HG02970 (cell line): Measurements from ENCODE around the gene SPTB.
"Not testable (repeated sequence)": the region's sequence is repeated elsewhere in the genome, so short reads cannot be mapped to it uniquely, and the experiment has no call there.

Source experiments
- ATAC-seq: cut with Tn5 transposase; IDR thresholded peaks from one replicate; pipeline ENCODE4 v1.9.1; 2021; ENCODE audit warnings: mild to moderate bottlenecking, moderate library complexity, moderate number of reproducible peaks; ENCODE audit not compliant: unreplicated experiment, low FRiP score

The SPTB gene

DNA sequence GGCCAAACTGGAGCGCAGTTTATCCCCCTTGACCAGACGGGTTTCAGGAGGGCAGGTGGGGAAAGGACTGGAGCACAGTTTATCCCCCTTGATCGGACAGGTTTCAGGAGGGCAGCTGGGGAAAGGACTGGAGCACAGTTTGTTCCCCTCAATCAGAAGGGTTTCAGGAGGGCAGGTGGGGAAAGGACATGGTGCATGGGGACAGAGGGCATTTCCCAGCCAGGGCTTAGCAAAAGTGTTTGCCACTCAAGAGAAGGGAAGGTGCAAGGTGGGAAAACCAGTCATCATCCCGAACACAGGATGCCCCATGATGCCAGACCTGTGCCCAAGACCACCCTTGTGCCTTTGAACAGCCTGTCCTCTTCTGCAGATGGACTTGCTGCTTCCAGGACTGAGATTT lies 54.7 kb downstream of the SPTB start:
- ATAC-seq: no peak

DNA sequence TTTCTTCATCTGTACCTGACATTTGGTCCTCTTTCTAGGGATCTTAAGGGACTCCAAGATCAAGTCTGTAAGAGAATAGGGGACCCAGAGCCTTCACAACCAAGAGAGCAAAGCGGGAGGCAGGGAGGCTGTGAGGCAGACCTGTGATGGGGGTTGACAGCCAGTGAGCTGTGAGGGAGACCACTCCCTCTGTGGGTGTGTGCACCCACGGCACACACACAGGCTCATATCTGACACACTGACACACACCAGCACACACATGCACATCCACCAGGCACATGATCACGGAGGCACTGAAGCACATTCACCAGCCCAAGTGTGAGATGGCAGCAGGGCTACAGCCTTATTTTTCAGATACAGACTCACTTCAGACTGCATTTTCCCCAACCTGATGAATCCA lies 55.2 kb downstream of the SPTB start:
- ATAC-seq: no peak

DNA sequence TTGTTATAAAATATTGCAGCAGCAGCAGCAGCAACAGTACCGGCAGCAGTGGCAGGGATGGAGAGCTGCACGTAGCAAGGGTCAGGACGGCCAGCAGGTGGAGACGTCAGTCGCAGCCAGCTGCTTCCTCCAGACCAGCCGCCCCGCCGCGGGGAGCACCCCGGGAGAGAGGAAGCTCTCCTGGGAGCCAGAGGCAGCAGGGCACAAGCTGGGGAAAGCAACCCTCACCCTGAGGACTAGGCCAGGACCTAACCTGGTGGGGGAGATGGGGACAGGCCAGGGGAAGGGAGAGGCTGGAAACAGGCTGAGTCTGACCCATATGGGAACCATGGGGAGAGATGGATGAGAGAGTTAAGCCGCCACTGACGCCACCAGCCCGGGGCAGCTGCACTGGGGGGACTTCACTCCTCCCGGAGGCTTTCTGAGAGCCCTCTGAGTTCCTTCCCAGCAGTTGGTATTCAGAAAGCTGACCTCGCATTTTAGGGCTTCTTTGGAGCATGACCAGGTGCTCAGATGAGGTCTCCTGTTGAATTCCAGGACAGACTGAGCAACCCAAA lies 56.3 kb downstream of the SPTB start:
- ATAC-seq: no peak

DNA sequence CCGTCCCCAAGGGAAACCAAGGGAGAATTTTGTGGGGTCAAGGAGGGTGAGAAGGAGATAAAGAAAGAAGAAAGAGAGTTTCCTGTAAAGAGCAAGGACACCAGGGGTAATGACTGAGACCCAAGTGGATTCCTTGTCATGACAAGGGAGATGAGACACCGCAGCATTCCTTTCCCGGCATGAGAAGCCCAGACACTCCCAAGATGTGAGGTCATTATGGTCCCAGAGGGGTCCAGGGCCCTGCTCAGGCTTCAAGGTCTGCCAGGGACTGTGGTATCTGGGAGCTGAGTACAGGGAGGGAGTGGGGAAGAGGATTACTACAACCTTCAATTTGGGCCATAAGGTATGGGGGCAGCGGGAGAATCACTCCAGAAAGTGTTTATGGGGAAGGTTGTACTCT lies 58.1 kb downstream of the SPTB start:
- ATAC-seq: no peak

DNA sequence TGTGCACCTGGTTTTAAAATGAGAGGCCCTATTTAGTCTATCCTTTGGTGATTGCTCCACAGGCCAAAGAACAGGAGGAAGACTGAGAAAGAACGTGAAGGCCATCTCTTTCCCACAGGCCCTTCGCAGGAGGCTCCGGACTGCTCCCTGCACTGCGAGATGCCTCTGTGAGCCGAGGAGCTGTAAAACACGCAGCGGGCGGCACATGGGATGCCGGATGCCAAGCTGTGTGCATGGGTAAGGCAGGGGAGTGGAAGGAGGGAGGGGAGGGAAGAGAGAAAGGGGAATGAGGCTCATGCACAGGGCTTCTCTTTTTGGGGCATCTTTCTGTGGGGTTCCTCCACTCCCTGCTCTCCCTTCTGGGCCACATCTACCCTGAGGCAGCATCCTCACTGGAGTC lies 61.6 kb downstream of the SPTB start:
- no peak for ATAC-seq

DNA sequence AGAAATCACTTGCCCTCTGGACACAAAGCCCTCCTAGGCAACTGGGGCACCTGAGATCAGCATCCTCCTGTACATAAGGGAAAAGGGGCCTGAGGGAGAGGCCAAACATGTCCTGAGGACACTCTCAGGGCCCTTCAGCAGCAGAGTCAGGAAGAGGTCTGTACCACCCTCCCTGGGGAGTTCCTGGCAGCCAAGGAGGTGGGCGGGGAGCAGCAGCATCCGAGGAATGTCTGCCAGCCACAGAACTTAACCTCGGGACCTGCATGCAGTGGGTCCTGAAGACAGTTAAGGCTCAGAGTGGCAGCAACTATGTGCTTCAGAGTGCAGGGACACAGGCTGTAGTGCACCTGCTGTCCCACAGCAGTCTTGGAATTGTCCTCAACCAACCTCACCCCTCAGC lies 62.1 kb downstream of the SPTB start:
- ATAC-seq: no peak

DNA sequence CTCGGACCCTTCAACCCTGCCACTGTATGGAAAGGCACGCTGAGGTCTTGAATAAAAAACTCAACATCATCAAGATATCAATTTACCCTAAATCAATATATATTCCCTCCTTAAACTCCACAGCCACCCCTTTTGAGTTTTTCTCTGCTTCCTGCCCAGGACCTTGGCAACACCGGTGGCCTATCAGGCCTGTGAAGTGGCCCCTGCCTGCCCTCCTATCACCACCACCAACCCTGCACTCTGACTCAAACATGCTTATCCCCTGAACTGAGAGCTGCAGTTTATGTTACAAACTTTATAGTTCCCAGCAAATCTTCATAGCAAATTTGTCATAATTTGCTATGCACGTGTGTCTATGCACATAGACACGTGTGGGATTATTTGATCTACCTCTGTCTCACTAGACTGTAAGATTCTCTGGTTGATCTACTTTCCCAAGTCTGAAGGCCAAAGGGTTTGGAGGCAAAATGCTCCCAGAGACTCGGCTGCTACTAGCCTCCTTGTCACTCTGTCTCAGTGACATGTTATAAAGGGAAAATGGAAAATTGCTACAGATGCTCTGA lies 63.4 kb downstream of the SPTB start:
- ATAC-seq: no peak

DNA sequence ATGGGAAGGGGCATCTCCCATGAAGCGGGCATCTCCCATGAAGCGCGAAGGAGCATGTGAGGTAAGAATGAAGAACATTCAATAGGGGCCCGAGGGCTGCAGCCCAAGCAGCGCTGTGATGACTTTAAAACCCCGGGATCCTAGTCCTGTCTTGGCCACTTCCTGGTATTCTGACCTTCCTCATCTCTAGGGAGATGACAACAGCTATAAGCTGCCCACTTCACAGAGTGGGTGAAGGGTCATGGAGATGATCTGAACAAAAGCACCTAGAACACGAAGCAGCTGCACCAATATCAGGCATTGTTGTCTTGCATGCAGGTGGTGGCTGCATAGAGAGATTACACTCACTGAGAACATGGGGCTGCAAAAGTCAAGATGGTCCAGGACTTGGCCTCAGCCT lies 64.5 kb downstream of the SPTB start:
- ATAC-seq: no peak

DNA sequence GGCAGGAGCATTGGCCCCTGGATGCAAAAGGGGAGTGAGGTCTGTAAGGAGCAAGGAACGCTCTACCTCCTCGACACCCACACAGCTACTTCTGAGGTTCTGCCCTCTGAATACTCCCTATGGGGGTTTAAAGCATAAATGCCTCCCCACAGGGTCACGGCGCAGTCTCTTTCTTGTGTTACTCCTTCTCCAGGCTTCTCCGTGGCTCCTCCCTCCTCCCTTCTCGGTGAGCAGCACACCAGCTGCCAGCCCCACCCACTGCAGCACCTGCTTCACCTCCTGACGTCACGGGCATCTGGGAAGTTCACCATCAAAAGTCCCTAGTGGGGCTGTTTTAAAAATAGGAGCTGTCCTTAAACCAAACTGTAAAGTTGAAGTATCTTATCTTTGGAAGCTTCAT lies 67.3 kb downstream of the SPTB start:
- no peak for ATAC-seq

DNA sequence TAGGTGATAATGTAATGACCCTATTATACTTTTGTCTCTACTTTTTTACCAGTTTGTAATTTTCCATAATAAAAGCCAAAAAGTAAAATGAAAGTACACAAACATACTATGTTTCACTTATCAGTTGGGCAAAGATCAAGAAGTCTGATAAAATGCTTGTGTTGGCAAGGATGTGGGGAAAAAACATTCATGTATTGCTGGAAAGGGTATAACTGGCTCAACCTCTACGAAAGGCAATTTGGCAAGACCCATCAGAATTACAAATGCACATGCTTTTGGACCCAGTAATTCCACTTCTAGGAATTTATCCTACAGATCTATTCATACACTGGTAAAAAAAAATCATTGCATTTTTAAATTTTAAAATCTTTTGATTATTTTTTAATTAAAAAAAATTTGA lies 68.0 kb downstream of the SPTB start:
- ATAC-seq: no peak

DNA sequence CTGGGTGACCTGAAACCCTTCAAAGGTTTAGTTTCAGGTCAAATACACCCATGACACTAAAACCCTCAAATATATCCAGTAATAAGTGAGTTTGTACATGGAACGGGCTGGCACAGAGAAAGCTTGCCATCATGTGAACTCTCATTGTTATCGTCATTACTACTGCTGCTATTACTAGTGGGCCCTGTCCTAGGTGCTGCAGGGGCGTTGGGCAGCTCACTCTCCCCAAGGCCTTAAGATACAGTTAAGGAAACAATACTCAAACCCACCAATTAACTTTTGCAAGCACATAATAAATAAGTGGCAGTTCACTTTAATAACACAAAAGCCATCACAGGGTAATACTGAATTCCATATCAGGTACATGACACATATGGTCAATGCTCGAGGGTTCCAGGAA lies 71.3 kb downstream of the SPTB start:
- ATAC-seq: no peak

DNA sequence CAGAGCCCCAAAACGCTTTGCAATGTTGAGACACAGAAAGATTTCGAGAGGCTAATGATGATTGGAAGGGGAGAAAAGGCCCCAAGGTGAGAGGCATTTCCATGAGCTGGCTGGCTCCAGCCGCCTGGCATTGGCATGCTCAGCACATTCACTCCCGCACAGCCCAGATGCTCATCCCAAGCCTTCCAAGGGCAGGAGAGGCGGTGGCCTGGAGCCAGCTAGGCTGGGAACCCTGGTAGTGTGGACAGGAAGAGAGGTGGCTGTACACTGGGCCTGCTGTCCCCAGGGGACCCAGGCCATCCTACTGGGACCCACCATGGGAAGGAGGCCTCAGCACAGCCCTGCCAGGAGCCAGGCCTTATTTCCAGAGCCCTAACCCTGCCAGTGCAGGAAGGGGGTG lies 72.2 kb downstream of the SPTB start:
- ATAC-seq: no peak

DNA sequence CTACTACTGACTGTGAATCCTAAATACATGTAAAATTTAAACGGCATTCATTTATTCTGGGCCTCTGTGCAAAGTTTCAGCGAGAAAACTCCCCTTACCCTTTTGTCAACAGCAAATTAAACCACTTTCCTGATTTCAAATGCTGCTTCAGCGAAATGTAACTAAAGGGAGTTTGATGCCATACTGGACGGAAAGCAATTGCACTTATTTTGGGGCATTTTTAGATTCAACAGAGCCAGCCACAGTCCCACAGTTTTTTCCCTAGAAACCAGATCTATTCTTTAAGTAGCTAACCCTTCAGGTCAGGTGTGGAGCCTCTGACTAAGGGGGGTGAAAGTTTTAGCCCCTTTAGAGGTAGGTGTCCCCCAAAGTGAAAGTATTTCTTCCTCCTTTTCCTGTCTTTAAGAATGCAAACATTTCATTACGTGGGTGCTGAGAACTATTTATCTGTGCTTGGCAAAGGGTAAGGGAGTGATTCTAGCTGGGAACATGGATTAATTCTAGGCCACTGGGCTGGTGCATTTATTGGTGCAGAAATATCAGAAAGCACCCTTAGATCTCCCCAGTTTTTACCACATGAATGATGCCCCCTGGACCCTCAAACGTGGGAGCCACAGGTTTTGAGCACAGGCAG lies 72.7 kb downstream of the SPTB start:
- no peak for ATAC-seq

DNA sequence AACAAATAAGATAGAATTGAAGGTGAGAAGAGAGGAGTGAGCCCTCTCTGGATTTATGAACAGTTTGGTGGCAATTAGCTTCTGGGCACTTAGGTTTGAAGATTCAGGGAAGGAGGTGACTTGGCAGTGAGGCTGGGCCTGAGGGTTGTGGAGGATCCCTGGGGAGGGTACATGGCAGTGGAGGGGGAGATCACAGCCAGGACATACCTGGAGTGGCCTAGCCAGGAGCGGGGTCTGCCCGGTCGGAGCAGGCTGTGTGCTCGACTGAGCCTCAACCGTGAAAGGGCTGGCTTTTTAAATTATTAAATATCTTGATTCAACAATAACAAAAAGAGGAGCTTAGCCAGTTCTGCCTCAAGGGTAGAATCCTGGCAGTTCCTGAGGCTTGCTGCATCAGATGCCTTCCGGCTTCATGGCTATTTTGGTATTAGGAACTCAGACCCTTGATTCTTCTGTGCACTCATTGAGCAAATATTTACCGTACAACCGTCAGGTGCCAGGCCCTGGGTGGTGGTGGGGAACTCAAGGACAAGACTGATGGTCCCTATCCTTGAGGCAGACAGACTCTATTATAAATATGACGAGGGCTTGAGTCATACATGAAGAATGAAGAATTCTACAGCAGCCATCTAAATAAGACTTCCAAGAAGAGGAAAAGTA lies 73.4 kb downstream of the SPTB start:
- ATAC-seq: no peak

DNA sequence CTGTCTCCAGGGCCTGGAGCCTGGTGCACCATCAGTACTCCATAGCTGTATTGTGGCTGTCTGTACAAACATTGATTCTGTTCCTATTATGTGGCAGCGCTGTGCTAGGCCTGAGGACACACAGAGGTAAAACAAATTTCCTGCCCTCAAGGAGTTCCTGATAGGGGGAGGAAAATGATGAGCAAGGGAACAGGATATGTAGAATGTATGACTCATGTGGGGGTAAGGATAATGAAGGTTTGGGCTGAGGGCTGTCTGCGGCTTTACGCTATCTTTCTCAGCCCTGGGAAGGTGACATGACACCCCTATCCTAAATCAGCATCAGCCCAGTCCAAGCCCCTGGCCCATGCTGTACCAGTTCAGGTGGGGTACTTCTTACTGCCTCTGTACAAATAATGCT lies 74.1 kb downstream of the SPTB start:
- ATAC-seq: not testable (repeated sequence)

DNA sequence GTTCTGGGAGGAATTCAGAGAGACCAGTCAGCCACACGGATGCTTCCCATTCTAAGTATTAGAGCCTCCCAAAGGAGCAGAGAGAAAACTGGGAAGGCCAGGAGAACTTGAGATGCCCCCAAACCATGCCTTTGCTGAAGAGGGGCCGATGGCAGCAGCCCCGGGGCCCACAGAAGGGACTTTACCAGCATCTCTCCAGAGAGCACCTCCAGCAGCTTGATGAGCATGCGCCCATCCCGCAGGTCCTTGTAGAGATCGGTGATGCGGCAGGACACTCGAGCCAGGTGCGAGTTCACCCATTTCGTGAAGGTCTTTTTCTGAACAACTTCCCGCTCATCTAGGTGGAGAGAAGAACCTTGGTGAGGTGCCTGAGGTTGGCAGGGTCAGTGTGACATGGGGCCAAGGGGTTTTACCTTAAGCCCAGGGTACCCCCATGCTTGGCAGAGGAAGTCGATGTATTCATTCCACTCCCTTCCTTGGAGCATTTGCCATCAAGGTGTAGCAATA lies 74.9 kb downstream of the SPTB start:
- ATAC-seq: no peak

DNA sequence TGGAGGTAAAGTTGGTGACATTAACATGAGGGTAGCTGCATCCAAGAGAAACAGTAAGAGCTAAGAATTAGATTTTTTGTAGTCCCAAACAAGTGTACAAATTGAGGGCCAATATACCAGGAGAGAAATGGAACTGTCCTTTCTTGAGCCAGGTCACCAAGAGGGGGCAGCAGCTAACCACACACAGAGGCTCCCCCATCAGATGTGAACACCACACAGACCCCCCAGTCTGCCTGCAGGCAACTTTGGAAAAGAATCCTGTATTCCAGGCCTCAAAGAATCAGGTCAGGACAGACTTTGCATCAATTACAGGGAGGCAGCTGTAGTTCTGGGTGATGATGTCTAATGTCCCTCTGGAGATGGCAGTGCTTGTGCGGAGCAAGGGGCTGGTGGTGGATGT lies 77.9 kb downstream of the SPTB start:
- no peak for ATAC-seq

DNA sequence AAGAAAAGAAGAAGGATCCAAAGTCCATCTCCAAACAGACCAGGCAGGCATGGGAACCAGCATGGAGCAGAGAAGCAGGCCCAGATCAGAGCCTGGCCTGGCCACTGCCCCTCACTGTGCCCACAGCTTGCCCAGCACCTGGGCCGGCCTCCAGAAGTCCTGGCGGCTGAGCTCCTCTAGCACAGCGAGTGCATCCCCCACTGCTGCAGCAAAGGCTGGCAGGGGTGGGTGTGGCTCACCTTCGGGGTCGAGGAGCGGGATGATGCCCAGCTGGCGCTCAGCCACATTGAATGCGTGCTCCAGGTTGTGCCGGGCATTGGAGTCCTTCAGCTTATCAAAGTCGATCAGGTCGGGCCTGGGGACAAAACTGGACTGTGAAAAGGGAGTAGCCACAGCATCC lies 78.7 kb downstream of the SPTB start:
- ATAC-seq: no peak

DNA sequence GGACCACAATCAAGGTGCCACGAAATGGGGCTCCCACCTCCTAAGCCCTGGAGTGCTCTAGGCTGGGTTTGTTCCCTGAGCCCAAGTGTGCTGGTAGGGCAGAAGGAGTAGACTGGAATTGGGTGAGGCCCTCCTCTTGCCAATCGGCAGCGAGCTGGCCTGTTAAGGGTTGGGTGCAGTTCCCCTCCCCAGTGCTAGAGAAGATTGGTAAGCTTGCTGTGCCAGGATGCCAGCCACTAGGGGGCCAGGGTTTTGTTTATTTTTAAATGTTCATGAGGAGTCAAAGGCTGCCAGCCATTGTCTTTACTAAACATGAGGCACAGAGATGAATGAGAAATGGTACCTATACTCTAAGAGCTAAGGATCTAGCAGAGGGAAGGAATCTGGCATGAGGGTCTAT lies 79.7 kb downstream of the SPTB start:
- no peak for ATAC-seq

DNA sequence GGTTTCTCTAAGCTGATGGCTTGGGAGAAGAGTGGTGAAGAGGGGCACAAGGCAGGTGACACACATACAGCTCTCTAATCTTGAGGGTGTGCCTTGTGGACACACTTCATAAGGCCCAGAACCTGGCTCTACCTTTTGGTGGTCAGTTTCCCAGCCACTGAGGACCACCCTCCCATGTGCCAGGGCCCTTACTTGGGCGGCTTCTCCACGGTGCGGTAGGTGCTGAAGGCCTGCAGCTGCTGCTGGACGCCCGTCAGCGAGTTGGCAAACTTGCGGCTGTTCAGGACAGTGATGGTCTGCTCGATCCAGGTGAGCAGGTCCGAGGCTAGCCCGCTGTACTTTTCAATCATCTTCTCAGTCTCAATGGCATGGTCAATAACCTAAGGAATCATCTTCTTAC lies 80.2 kb downstream of the SPTB start:
- ATAC-seq: no peak

DNA sequence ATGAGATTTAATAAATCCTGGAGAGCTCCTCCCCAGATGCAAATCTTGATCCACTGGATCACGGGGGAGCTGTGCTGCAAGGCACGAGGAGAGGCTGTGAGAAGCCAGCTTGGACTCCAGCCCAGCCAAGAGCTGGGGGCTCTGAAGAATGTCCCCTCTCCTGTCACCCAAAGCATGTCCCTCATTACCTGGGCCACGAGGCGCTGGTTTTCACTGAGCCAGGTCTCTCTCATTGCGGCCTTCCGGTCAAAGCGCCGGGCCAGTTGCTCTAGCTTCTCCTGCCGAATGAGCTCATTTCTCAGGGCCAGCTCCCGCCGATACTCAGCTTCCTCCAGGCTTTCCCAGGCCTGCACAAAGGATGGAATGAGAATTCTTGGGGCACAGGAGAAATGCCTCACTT lies 83.3 kb downstream of the SPTB start:
- ATAC-seq: no peak

DNA sequence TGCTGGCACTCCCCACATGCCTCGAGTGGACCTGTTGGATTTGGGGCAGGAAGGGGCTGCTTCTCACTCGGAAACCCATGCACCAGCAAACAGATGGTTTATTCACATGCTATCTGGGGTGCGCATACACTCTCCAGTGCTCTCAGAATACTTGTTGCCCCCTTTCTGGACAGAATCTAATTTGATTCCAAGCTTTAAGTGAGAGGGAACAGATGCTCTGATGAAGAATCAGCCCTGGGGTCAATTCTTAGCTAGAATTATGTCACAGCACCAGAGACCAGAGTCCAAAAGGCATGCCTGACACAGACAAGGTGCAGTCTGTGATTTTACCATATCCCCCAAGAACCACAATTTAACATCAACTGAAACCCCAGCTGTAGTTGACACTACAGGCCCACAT lies 83.8 kb downstream of the SPTB start:
- ATAC-seq: no peak
